A673 (cell line): ENCODE results near the gene ELMOD3. TPM values are rescaled to one million over a fixed set of nuclear protein-coding genes. Genes with fewer than 3 reads are reported as not detected.

Experiments used
- BruUV-seq: library from RNA; stranded (reverse); fragments of 400-500 nt; replicated peaks from 2 replicates; lab custom pipeline; 2021; lab: Mats Ljungman, UMichigan
- CTCF ChIA-PET: fragments of 300-600 bp; sonication (Branson Sonifier 250); formaldehyde crosslinking; loops from one replicate; lab custom pipeline; 2022; ENCODE audit warnings: antibody characterized with exemption; lab: Charles Lee
- POLR2A ChIA-PET: fragments of 300-600 bp; sonication (Branson Sonifier 250); formaldehyde crosslinking; loops from one replicate; lab custom pipeline; 2022; ENCODE audit warnings: antibody characterized with exemption; ENCODE audit not compliant: low non-redundant PET; lab: Charles Lee
- DNase-seq: peaks from one replicate; pipeline ENCODE4 v3.0.0-alpha.2; 2015; ENCODE audit warnings: low spot score
- H3K27ac ChIP-seq: fragments of 200-600 bp; sonication (generic); 2 replicates; pipeline ENCODE4 v1.5.1; 2016; ENCODE audit warnings: mixed run types, low read depth, mild to moderate bottlenecking, mixed read lengths, antibody characterized with exemption, low read length; ENCODE audit not compliant: poor library complexity, severe bottlenecking
- H3K27me3 ChIP-seq: fragments of 200-600 bp; sonication (generic); replicated peaks from 2 replicates; pipeline ENCODE4 v1.6.1; 2017; ENCODE audit warnings: mixed run types, low read depth, mild to moderate bottlenecking, mixed read lengths, antibody characterized with exemption, low read length; ENCODE audit not compliant: insufficient read depth, poor library complexity
- H3K36me3 ChIP-seq: fragments of 200-600 bp; sonication (generic); 2 replicates; pipeline ENCODE4 v1.6.1; 2016; ENCODE audit warnings: mixed run types, mild to moderate bottlenecking, mixed read lengths, antibody characterized with exemption, low read length; ENCODE audit not compliant: insufficient read depth, poor library complexity, severe bottlenecking
- H3K4me1 ChIP-seq: fragments of 200-600 bp; sonication (generic); 2 replicates; pipeline ENCODE4 v1.6.1; 2017; ENCODE audit warnings: mixed run types, mild to moderate bottlenecking, mixed read lengths, antibody characterized with exemption, low read length; ENCODE audit not compliant: insufficient read depth, poor library complexity, severe bottlenecking
- H3K4me3 ChIP-seq: fragments of 200-600 bp; sonication (generic); 2 replicates; pipeline ENCODE4 v1.5.1; 2016; ENCODE audit warnings: low read depth, mixed run types, mild to moderate bottlenecking, mixed read lengths, low read length; ENCODE audit not compliant: poor library complexity, severe bottlenecking
- H3K9me3 ChIP-seq: fragments of 200-600 bp; sonication (generic); 2 replicates; pipeline ENCODE4 v1.6.1; 2016; ENCODE audit warnings: mixed run types, low read depth, mild to moderate bottlenecking, mixed read lengths, antibody characterized with exemption, low read length; ENCODE audit not compliant: poor library complexity, severe bottlenecking
- EZH2 ChIP-seq: fragments of 200-600 bp; sonication (generic); IDR thresholded peaks from 2 replicates; pipeline ENCODE4 v1.6.1; 2017; ENCODE audit warnings: borderline replicate concordance, low read depth, mild to moderate bottlenecking, mixed read lengths, antibody characterized with exemption, low read length; ENCODE audit not compliant: poor library complexity, severe bottlenecking
- intact Hi-C: fragments of 100-400 bp; cut with micrococcal nuclease; formaldehyde crosslinking; loops from one replicate; pipeline ENCODE4 v1.10.0; 2022; ENCODE audit not compliant: unreplicated experiment
- total RNA-seq: library from RNA; stranded (reverse); gene quantifications from 2 replicates; pipeline ENCODE4 v1.2.3, GENCODE V29; 2021
- TF ChIP-seq, protein P1 (sequence below): fragments of 300-800, 200-600 bp; sonication (generic); conservative IDR thresholded peaks from 2 replicates; pipeline ENCODE4 v1.5.1; 2017; ENCODE audit warnings: low read depth, mild to moderate bottlenecking, antibody characterized with exemption, low read length, moderate library complexity, mixed read lengths

Gene ELMOD3
- total RNA-seq, 1 experiment from 2014 or later: 13.0 TPM

DNA sequence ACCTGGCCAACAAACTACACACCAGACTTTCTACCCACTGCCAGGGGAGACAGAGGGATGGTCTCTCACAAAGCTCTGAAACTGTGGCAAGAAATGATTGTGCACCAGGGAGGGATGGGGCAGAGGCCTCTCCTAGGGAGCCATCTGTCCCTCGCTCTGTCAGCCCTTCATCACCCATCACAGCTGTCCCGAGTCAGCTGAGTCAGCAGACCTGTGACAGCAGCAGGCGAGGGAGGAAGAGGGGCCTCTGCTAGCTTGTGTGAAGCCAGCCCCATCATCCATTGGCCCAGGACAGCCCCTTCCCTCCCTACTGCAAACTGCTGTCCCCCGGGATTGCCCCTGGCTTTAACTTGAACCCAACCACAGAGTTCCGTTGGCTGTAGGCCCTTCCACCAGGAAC, 69.0 kb downstream of the ELMOD3 start:
- Histone ChIP-seq H3K36me3 (no peaks in the 10 kb centered on the region), H3K27ac (no peak overlapping the region), H3K9me3 (no peaks in the 10 kb centered on the region), H3K27me3 (no peaks in the 10 kb centered on the region), H3K4me1 (peaks cover 16% of the 10 kb centered on the region), H3K4me3 (no peak overlapping the region)
- BruUV-seq: no TSS peak
- intact Hi-C loops: no loop called here
- no peak for TF ChIP-seq EZH2
- TF ChIP-seq, protein P1, sequence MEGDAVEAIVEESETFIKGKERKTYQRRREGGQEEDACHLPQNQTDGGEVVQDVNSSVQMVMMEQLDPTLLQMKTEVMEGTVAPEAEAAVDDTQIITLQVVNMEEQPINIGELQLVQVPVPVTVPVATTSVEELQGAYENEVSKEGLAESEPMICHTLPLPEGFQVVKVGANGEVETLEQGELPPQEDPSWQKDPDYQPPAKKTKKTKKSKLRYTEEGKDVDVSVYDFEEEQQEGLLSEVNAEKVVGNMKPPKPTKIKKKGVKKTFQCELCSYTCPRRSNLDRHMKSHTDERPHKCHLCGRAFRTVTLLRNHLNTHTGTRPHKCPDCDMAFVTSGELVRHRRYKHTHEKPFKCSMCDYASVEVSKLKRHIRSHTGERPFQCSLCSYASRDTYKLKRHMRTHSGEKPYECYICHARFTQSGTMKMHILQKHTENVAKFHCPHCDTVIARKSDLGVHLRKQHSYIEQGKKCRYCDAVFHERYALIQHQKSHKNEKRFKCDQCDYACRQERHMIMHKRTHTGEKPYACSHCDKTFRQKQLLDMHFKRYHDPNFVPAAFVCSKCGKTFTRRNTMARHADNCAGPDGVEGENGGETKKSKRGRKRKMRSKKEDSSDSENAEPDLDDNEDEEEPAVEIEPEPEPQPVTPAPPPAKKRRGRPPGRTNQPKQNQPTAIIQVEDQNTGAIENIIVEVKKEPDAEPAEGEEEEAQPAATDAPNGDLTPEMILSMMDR: no peak
- ChIA-PET CTCF (no interaction called here), POLR2A (no interaction called here)
- no peak for DNase-seq

DNA sequence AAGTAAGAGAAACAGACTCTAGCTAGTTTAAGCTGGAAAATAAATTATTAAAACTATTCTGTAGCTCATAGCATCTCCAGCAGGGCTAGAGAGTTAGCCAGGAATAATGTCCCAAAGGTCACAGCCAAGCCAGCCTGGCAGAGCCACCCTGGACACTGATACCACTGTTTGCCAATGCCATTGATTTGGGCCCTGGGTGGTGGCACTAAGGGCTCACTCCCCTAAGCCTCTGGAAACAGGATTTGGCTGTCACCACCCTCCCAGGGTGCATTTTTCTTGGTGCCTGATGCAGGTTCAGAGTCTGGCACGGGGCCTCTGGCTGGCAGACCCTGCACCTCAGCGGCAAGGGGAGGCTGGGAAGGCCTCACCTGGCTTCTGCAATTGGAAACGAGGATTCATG, 71.0 kb downstream of the ELMOD3 start:
- DNase-seq: no peak
- Histone ChIP-seq H3K27me3 (no peaks in the 10 kb centered on the region), H3K9me3 (no peaks in the 10 kb centered on the region), H3K27ac (no peak overlapping the region), H3K4me3 (no peak overlapping the region), H3K36me3 (no peaks in the 10 kb centered on the region), H3K4me1 (peaks cover 6% of the 10 kb centered on the region)
- intact Hi-C loops: no loop called here
- ChIA-PET POLR2A (no interaction called here), CTCF (interaction anchor here (0.6 kb wide), 1 partner anchor 123 kb away, joined by 8 read pairs; no protein-coding TSS in a partner anchor)
- no peak for TF ChIP-seq EZH2
- TF ChIP-seq, protein P1: no peak
- no TSS peak for BruUV-seq

DNA sequence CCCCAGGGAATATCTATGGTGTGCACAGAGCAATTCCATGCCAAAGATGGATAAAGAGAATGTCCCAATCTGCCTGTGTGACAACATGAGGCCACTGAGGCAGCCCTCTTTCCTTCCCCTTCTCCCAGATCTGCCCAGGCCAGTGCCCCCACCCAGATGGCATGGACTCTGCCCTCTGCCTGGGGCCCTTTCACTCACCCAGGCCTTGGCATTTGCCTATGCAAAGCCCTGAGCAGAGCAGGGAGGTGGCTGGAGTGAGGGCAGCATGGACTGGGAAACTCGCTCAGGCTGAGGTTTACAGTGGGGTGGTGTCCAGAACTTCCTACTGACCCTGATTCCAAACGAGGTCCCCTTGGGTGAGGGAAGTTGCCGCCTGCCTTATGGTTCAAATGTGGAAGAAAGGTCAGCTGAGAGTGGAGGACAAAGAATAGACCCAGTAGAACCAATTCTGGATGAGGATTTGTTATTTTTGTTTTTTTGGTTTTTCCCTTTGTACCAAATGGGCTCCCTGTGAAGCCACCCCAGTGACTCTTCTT, 72.8 kb downstream of the ELMOD3 start:
- Histone ChIP-seq H3K4me3 (no peak overlapping the region), H3K4me1 (no peaks in the 10 kb centered on the region), H3K9me3 (no peaks in the 10 kb centered on the region), H3K27me3 (no peaks in the 10 kb centered on the region), H3K27ac (no peak overlapping the region), H3K36me3 (no peaks in the 10 kb centered on the region)
- POLR2A ChIA-PET: no interaction called here
- no TSS peak for BruUV-seq
- TF ChIP-seq, protein P1: no peak
- intact Hi-C loops: no loop called here
- DNase-seq: no peak
- CTCF ChIA-PET: no interaction called here
